Measurements from ENCODE around the gene STK25.

DNA sequence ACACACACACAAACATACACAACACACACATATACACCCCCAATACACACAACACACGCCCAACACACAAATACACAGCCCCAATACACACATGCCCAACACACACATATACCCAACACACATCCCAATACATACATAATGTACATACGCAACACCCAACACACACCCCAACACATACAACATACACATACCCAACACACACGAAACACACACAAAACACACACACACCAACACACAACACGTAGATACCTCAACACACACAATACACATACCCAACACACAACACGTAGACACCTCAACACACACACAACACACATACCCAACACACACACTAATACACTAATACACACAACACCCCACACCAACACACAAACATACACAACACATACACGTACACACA, 8.9 kb upstream of the STK25 start:
- TF ChIP-seq EZH2 (IDR thresholded peaks at IDR 0.05; ENCODE audit: borderline replicate concordance, insufficient read depth, low read length, poor library complexity, severe bottlenecking) (no peak), EP300 (conservative IDR thresholded peaks at IDR 0.05; ENCODE audit: poor library complexity, severe bottlenecking) (no peak), POLR2AphosphoS5 (IDR thresholded peaks at IDR 0.05) (no peak)
- TF ChIP-seq, protein P1, sequence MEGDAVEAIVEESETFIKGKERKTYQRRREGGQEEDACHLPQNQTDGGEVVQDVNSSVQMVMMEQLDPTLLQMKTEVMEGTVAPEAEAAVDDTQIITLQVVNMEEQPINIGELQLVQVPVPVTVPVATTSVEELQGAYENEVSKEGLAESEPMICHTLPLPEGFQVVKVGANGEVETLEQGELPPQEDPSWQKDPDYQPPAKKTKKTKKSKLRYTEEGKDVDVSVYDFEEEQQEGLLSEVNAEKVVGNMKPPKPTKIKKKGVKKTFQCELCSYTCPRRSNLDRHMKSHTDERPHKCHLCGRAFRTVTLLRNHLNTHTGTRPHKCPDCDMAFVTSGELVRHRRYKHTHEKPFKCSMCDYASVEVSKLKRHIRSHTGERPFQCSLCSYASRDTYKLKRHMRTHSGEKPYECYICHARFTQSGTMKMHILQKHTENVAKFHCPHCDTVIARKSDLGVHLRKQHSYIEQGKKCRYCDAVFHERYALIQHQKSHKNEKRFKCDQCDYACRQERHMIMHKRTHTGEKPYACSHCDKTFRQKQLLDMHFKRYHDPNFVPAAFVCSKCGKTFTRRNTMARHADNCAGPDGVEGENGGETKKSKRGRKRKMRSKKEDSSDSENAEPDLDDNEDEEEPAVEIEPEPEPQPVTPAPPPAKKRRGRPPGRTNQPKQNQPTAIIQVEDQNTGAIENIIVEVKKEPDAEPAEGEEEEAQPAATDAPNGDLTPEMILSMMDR (IDR thresholded peaks at IDR 0.05; ENCODE audit: poor library complexity, severe bottlenecking): no peak
